Neuronal stem cell (in vitro differentiated cells): Measurements from ENCODE around the gene ARFGAP1.

Source experiments
- DNase-seq: peaks from one replicate; pipeline ENCODE4 v3.0.0-alpha.2; 2013; ENCODE audit warnings: low spot score
- H2AFZ ChIP-seq: one replicate; pipeline ENCODE4 v1.6.1; 2013; ENCODE audit warnings: mild to moderate bottlenecking, low read length, inconsistent platforms
- H2AK5ac ChIP-seq: 2 replicates; pipeline ENCODE4 v1.6.1; 2013; ENCODE audit warnings: low read depth, mild to moderate bottlenecking, inconsistent platforms, low read length, moderate library complexity, mixed read lengths
- H2BK120ac ChIP-seq: 2 replicates; pipeline ENCODE4 v1.6.1; 2013; ENCODE audit warnings: low read depth, mild to moderate bottlenecking, inconsistent platforms, low read length, moderate library complexity, mixed read lengths
- H2BK12ac ChIP-seq: one replicate; pipeline ENCODE4 v1.6.1; 2013; ENCODE audit warnings: low read length, inconsistent platforms
- H2BK15ac ChIP-seq: 2 replicates; pipeline ENCODE4 v1.6.1; 2013; ENCODE audit warnings: mild to moderate bottlenecking, low read length, inconsistent platforms, mixed read lengths
- H2BK5ac ChIP-seq: one replicate; pipeline ENCODE4 v1.6.1; 2013; ENCODE audit warnings: inconsistent platforms, mild to moderate bottlenecking, low read length, moderate library complexity
- H3K14ac ChIP-seq: one replicate; pipeline ENCODE4 v1.6.1; 2013; ENCODE audit warnings: low read length, inconsistent platforms
- H3K18ac ChIP-seq: 2 replicates; pipeline ENCODE4 v1.6.1; 2013; ENCODE audit warnings: low read length, inconsistent platforms
- H3K23ac ChIP-seq: 2 replicates; pipeline ENCODE4 v1.6.1; 2013; ENCODE audit warnings: low read depth, mild to moderate bottlenecking, mixed read lengths, low read length, inconsistent platforms; ENCODE audit not compliant: poor library complexity
- H3K27ac ChIP-seq: replicated peaks from 3 replicates; pipeline ENCODE4 v1.5.1; 2013; ENCODE audit warnings: low read length, inconsistent platforms
- H3K27me3 ChIP-seq, 3 experiments: 2 replicates each; pipeline ENCODE4 v1.6.1; 2013; ENCODE audit warnings: low read length in 3 of 3, mild to moderate bottlenecking in 2 of 3, inconsistent platforms in 1 of 3, low read depth in 1 of 3, mixed read lengths in 1 of 3, moderate library complexity in 1 of 3; ENCODE audit not compliant: control insufficient read depth in 3 of 3, insufficient read depth in 3 of 3
- H3K36me3 ChIP-seq, 2 donors: replicated peaks in 1 of 2; 2 replicates each; pipeline ENCODE4 v1.6.1; 2013; ENCODE audit warnings: low read length in 2 of 2; ENCODE audit not compliant: control insufficient read depth in 2 of 2, insufficient read depth in 2 of 2
- H3K4ac ChIP-seq: 2 replicates; pipeline ENCODE4 v1.6.1; 2013; ENCODE audit warnings: inconsistent platforms, mild to moderate bottlenecking, low read length, moderate library complexity
- H3K4me1 ChIP-seq, 2 donors: 1 replicate in 1 of 2; 2 replicates in 1 of 2; pipeline ENCODE4 v1.6.1; 2013; ENCODE audit warnings: low read length in 2 of 2, low read depth in 1 of 2; ENCODE audit not compliant: control insufficient read depth in 2 of 2, insufficient read depth in 1 of 2
- H3K4me2 ChIP-seq: one replicate; pipeline ENCODE4 v1.6.1; 2013; ENCODE audit warnings: mild to moderate bottlenecking, low read length, inconsistent platforms; ENCODE audit not compliant: insufficient read depth, poor library complexity, severe bottlenecking
- H3K4me3 ChIP-seq, 2 donors: 2 replicates each; pipeline ENCODE4 v1.5.1; 2013; ENCODE audit warnings: low read length in 2 of 2, mild to moderate bottlenecking in 2 of 2, inconsistent platforms in 1 of 2, moderate library complexity in 1 of 2
- H3K79me1 ChIP-seq: one replicate; pipeline ENCODE4 v1.6.1; 2013; ENCODE audit warnings: low read depth, mild to moderate bottlenecking, inconsistent platforms, low read length, moderate library complexity
- H3K9ac ChIP-seq: one replicate; pipeline ENCODE4 v1.6.1; 2013; ENCODE audit warnings: mild to moderate bottlenecking, low read depth, low read length, inconsistent platforms; ENCODE audit not compliant: poor library complexity
- H3K9me3 ChIP-seq, 2 donors: replicated peaks in 1 of 2; 2 replicates each; pipeline versions ENCODE3 to v1.6.1; 2013; ENCODE audit warnings: low read length in 2 of 2, mild to moderate bottlenecking in 2 of 2, inconsistent platforms in 1 of 2, low read depth in 1 of 2, mixed read lengths in 1 of 2, moderate library complexity in 1 of 2; ENCODE audit not compliant: control insufficient read depth in 2 of 2, insufficient read depth in 1 of 2
- H4K8ac ChIP-seq: one replicate; pipeline ENCODE4 v1.6.1; 2013; ENCODE audit warnings: low read depth, mild to moderate bottlenecking, inconsistent platforms, low read length, moderate library complexity
- H4K91ac ChIP-seq: one replicate; pipeline ENCODE4 v1.6.1; 2013; ENCODE audit warnings: low read length, low read depth, mild to moderate bottlenecking, inconsistent platforms; ENCODE audit not compliant: poor library complexity
- WGBS, 2 donors: extraction: QIAGEN DNeasy Blood & Tissue Kit; methylation state at CpG; one replicate each; pipeline ENCODE4 v1.1.7; 2013; ENCODE audit warnings: missing lambda C conversion rate in 2 of 2, mixed read lengths in 1 of 2; ENCODE audit not compliant: insufficient read length in 2 of 2, insufficient replicate concordance in 1 of 2; ENCODE audit errors: extremely low coverage in 2 of 2; 5-methylcytosine and 5-hydroxymethylcytosine counted together

The ARFGAP1 gene

GRCh38 chr20:63297796-63298572 lies 25.4 kb downstream of the ARFGAP1 start:
- H3K23ac ChIP-seq: peak overlapping the region; percentile 17
- no peak overlapping the region for H3K9ac ChIP-seq
- no peak overlapping the region for H3K4me2 ChIP-seq
- peak overlapping the region; percentile 94 for H2AK5ac ChIP-seq
- peak overlapping the region; percentile 31 for H3K14ac ChIP-seq
- no peak overlapping the region for H4K91ac ChIP-seq
- H2AFZ ChIP-seq: no peak overlapping the region
- H2BK120ac ChIP-seq: no peak overlapping the region
- H3K4me1 ChIP-seq: peaks cover 20 to 27% of the 10 kb centered on the region in 2 donors
- H3K27ac ChIP-seq: no peak overlapping the region
- H2BK5ac ChIP-seq: peak overlapping the region; percentile 77
- H4K8ac ChIP-seq: no peak overlapping the region
- no peak for DNase-seq
- H3K4ac ChIP-seq: no peak overlapping the region
- peak overlapping the region in 1 of 2 donors; percentile 40 for H3K4me3 ChIP-seq
- peak overlapping the region; percentile 87 for H2BK15ac ChIP-seq
- WGBS, 2 donors: no CpG with 5 or more reads among the region's 16 CpGs
- peaks cover 0 to 13% (median 0%) of the 10 kb centered on the region in 3 experiments for H3K27me3 ChIP-seq
- H3K36me3 ChIP-seq: no peaks in the 10 kb centered on the region
- H2BK12ac ChIP-seq: peak overlapping the region; percentile 46
- H3K79me1 ChIP-seq: no peaks in the 10 kb centered on the region
- peak overlapping the region; percentile 80 for H3K18ac ChIP-seq
- no peaks in the 10 kb centered on the region for H3K9me3 ChIP-seq

GRCh38 chr20:63298731-63299312 lies 26.2 kb downstream of the ARFGAP1 start:
- no peak overlapping the region for H3K9ac ChIP-seq
- no CpG with 5 or more reads among the region's 17 CpGs for WGBS, 2 donors

GRCh38 chr20:63301671-63302070 lies 29.1 kb downstream of the ARFGAP1 start:
- Histone ChIP-seq H4K91ac (no peak overlapping the region), H3K4me1 (peaks cover 3 to 8% of the 10 kb centered on the region in 2 donors), H2BK5ac (no peak overlapping the region), H2BK12ac (no peak overlapping the region), H3K4me2 (no peak overlapping the region), H2AFZ (no peak overlapping the region), H3K9ac (no peak overlapping the region), H3K4ac (no peak overlapping the region), H3K23ac (no peak overlapping the region), H3K9me3 (no peaks in the 10 kb centered on the region), H3K27me3 (no peaks in the 10 kb centered on the region), H3K4me3 (no peak overlapping the region), H3K27ac (no peak overlapping the region), H3K14ac (no peak overlapping the region), H2BK15ac (no peak overlapping the region), H4K8ac (no peak overlapping the region), H3K36me3 (no peaks in the 10 kb centered on the region), H2AK5ac (no peak overlapping the region), H3K18ac (no peak overlapping the region), H3K79me1 (no peaks in the 10 kb centered on the region), H2BK120ac (no peak overlapping the region)
- no peak for DNase-seq
- WGBS, 2 donors: no CpG with 5 or more reads among the region's 1 CpG

More at GRCh38 chr20:63298731-63299312, 26.2 kb downstream of the ARFGAP1 start:
- Histone ChIP-seq H3K18ac (no peak overlapping the region), H2BK120ac (no peak overlapping the region), H3K36me3 (no peaks in the 10 kb centered on the region), H2BK15ac (no peak overlapping the region), H3K4me3 (no peak overlapping the region), H3K23ac (no peak overlapping the region), H3K4me2 (no peak overlapping the region), H2AFZ (no peak overlapping the region), H3K4me1 (peaks cover 20 to 27% of the 10 kb centered on the region in 2 donors), H3K79me1 (no peaks in the 10 kb centered on the region), H4K8ac (no peak overlapping the region), H2BK5ac (no peak overlapping the region), H3K14ac (no peak overlapping the region), H3K27me3 (peaks cover 0 to 13% (median 0%) of the 10 kb centered on the region in 3 experiments), H2AK5ac (no peak overlapping the region), H3K27ac (no peak overlapping the region), H3K4ac (no peak overlapping the region), H2BK12ac (no peak overlapping the region), H4K91ac (no peak overlapping the region), H3K9me3 (no peaks in the 10 kb centered on the region)
- DNase-seq: no peak

GRCh38 chr20:63303095-63303666 lies 30.6 kb downstream of the ARFGAP1 start:
- H3K9me3 ChIP-seq: no peaks in the 10 kb centered on the region
- H2AK5ac ChIP-seq: no peak overlapping the region
- no peaks in the 10 kb centered on the region for H3K36me3 ChIP-seq
- H4K8ac ChIP-seq: no peak overlapping the region
- no CpG with 5 or more reads among the region's 5 CpGs for WGBS, 2 donors
- H2BK15ac ChIP-seq: no peak overlapping the region
- H3K4ac ChIP-seq: no peak overlapping the region
- H3K4me2 ChIP-seq: no peak overlapping the region
- no peak for DNase-seq
- H3K14ac ChIP-seq: peak overlapping the region; percentile 38
- no peak overlapping the region for H4K91ac ChIP-seq
- H3K23ac ChIP-seq: no peak overlapping the region
- H2BK12ac ChIP-seq: no peak overlapping the region
- no peaks in the 10 kb centered on the region for H3K4me1 ChIP-seq
- H3K18ac ChIP-seq: no peak overlapping the region
- no peak overlapping the region for H3K27ac ChIP-seq
- no peaks in the 10 kb centered on the region for H3K79me1 ChIP-seq
- H3K9ac ChIP-seq: no peak overlapping the region
- no peak overlapping the region for H3K4me3 ChIP-seq
- no peak overlapping the region for H2BK5ac ChIP-seq
- no peak overlapping the region for H2BK120ac ChIP-seq
- H3K27me3 ChIP-seq: peaks cover 0 to 9% (median 0%) of the 10 kb centered on the region in 3 experiments
- H2AFZ ChIP-seq: no peak overlapping the region
